D341Med (cell line): ENCODE results near the gene ZNF346.

Experiments used
- DNase-seq: peaks from one replicate; pipeline ENCODE4 v3.0.0; 2012; ENCODE audit warnings: low spot score

Gene ZNF346

GRCh38 chr5:177117441-177118045 lies 95.0 kb downstream of the ZNF346 start:
- no peak for DNase-seq

- peak; percentile 6 for DNase-seq
Observed at GRCh38 chr5:177122566-177122965, 100.1 kb downstream of the ZNF346 start.

DNA sequence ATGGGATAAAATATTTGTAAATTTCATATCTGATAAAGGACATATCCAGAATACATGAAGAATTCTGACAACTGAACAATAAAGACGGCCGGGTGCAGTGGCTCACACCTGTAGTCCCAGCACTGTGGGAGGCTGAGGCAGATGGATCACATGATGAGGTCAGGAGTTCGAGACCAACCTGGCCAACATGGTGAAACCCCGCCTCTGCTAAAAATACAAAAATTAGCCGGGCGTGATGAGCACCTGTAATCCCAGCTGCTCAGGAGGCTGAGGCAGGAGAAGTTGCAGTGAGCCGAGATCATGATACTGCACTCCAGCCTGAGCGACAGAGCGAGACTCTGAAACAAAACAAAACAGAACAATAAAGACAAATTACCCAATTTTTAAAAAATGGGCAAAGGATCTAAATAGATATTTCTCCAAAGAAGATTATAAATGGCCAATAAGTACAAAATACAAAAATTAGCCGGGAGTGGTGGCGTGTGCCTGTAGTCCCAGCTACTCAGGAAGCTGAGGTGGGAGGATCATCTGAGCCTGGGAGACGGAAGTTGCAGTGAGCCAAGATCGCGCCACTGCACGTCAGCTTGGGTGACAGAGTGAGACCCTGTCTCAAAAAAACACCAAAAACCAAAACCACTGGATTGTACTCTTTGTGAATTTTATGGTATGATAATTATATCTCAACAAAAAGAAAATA lies 101.4 kb downstream of the ZNF346 start:
- no peak for DNase-seq

DNA sequence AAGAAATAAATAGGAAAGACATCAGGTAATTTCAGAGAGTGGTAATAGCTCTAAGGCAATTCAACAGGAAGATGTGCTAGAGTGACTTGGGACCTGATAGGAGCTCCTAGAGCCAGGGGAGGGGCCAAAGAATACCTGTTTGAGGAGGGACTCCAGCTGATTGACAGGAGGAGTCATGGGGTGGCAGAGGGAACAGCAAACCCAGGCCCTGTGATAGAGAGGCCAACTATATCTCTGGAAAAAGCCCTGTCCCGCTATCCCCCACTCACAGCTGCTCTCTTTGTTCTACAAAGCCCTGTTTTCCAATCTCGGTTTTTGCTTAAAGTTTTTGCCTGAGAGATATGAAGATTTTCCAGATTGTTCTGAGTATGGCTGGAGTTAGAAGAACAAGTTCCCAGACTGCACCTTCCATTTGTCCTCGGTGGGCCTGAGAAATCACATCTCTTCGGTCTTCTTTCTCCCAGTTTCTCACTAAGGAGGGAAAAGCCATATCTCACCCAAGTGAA lies 102.0 kb downstream of the ZNF346 start:
- DNase-seq, result peak; percentile 7

DNA sequence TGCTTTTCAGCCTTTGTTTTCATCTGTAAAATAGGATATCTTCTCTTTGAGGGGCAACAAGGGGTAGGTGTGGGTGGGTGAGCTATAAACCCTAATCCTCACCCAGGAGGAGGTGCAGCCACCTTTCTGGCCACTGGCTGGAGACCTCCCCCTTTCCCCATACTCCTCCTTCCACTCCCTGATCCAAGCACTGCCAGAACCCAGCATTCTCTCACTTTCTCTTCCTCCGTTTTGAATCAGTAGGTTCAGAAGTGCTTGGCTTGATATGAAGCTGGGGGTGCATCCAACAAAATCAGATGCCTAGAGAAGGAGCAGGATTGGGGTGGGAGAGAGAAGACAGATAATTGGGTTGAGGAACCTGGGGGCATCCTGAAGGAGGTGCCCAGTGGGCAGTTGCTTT lies 104.3 kb downstream of the ZNF346 start:
- peak; percentile 4 for DNase-seq

- no peak for DNase-seq
Observed at GRCh38 chr5:177128551-177128981, 106.1 kb downstream of the ZNF346 start.

- DNase-seq, result no peak
Observed at GRCh38 chr5:177130211-177131018, 107.9 kb downstream of the ZNF346 start.
